PFSK-1 (cell line): ENCODE results near the gene DYNC1LI1.

Experiments
- FOXP2 ChIP-seq: optimal IDR thresholded peaks from 2 replicates; pipeline ENCODE3; 2011; ENCODE audit warnings: borderline replicate concordance, control low read depth, inconsistent platforms; ENCODE audit not compliant: insufficient read depth; ENCODE audit errors: extremely low read length, extremely low read depth
- POLR2AphosphoS5 ChIP-seq: IDR thresholded peaks from 2 replicates; pipeline ENCODE4 v1.6.1; 2012; ENCODE audit warnings: low read depth, mild to moderate bottlenecking, control low read depth, low read length, moderate library complexity
- SIN3A ChIP-seq: IDR thresholded peaks from 2 replicates; pipeline ENCODE4 v1.6.1; 2012; ENCODE audit warnings: mild to moderate bottlenecking, low read length, moderate library complexity, borderline replicate concordance; ENCODE audit not compliant: insufficient read depth
- TAF1 ChIP-seq: IDR thresholded peaks from 2 replicates; pipeline ENCODE4 v1.6.1; 2012; ENCODE audit warnings: low read length, control low read depth, borderline replicate concordance; ENCODE audit not compliant: insufficient read depth
- TF ChIP-seq, protein P1 (sequence below), 2 experiments: IDR thresholded peaks; 2 replicates each; pipeline versions ENCODE4 v1.6.1 to v1.8.0; 2011 to 2012; ENCODE audit warnings: low read depth in 2 of 2, low read length in 2 of 2, control low read depth in 1 of 2, inconsistent platforms in 1 of 2, mild to moderate bottlenecking in 1 of 2, moderate library complexity in 1 of 2; ENCODE audit not compliant: insufficient read depth in 1 of 2

DYNC1LI1 gene

DNA sequence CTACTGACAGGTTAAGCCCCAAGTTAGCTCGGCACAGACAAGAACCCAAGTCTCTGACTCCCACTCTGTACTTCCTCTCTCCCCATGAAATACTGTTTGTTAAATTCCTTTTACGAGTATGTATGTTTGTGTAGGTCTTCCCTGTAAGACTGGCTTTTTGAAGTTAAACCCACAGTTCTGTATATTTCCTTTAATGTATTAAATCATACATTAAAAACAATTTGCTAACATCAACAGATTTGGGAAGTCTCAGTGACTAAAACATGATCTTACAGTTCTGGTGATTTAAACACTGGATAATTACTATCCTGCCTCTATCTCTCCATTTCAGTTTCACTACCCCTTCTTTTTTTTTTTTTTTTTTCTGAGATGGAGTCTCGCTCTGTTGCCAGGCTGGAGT lies 72.4 kb downstream of the DYNC1LI1 start:
- no peak for TF ChIP-seq POLR2AphosphoS5
- TF ChIP-seq FOXP2 = no peak
- no peak for TF ChIP-seq SIN3A
- TF ChIP-seq, protein P1, sequence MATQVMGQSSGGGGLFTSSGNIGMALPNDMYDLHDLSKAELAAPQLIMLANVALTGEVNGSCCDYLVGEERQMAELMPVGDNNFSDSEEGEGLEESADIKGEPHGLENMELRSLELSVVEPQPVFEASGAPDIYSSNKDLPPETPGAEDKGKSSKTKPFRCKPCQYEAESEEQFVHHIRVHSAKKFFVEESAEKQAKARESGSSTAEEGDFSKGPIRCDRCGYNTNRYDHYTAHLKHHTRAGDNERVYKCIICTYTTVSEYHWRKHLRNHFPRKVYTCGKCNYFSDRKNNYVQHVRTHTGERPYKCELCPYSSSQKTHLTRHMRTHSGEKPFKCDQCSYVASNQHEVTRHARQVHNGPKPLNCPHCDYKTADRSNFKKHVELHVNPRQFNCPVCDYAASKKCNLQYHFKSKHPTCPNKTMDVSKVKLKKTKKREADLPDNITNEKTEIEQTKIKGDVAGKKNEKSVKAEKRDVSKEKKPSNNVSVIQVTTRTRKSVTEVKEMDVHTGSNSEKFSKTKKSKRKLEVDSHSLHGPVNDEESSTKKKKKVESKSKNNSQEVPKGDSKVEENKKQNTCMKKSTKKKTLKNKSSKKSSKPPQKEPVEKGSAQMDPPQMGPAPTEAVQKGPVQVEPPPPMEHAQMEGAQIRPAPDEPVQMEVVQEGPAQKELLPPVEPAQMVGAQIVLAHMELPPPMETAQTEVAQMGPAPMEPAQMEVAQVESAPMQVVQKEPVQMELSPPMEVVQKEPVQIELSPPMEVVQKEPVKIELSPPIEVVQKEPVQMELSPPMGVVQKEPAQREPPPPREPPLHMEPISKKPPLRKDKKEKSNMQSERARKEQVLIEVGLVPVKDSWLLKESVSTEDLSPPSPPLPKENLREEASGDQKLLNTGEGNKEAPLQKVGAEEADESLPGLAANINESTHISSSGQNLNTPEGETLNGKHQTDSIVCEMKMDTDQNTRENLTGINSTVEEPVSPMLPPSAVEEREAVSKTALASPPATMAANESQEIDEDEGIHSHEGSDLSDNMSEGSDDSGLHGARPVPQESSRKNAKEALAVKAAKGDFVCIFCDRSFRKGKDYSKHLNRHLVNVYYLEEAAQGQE (IDR thresholded peaks at IDR 0.05; ENCODE audit: insufficient read depth in 1 of 2, low read depth in 2 of 2, low read length in 2 of 2) = no peak
- TF ChIP-seq TAF1 = no peak

DNA sequence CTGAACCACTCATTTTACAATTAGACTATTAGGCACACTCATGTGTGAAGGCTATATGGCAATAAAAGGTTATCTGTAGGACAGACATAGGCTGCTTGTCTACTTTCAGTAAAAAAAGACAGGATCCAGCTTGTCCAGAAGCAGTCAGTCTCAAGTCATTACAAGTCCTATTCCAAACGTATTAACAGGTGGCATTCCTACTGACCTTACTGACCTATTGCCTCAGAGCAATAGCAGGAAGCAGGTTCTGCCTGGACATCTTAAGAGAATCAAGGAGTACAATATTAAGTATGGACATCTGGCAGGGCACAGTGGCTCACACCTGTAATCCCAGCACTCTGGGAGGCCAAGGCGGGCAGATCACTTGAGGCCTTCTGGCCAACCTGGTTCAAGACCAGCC lies 75.0 kb downstream of the DYNC1LI1 start:
- TF ChIP-seq, protein P1 (IDR thresholded peaks at IDR 0.05; ENCODE audit: insufficient read depth in 1 of 2, low read depth in 2 of 2, low read length in 2 of 2) = no peak
- no peak for TF ChIP-seq SIN3A

DNA sequence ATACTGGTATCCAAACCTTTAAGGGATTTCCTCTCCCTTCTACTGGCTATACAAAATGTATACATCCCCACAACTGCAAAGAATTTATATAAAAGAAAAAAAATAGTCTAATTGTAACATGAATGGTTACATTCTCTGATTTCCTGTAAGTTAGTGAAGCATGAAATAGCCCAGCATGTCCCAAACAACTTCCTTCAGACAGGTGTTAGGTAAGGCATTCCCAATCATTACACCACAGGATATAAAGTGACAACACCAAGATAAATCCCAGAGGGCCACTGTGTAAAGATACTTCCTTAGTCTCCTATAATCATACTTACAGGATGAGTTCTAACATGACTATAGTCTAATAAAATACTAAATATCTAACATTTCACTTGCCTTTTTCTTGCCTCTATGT lies 75.6 kb downstream of the DYNC1LI1 start:
- no peak for TF ChIP-seq FOXP2
- TF ChIP-seq, protein P1 (IDR thresholded peaks at IDR 0.05; ENCODE audit: insufficient read depth in 1 of 2, low read depth in 2 of 2, low read length in 2 of 2) = no peak
- no peak for TF ChIP-seq POLR2AphosphoS5
- TF ChIP-seq TAF1 = no peak
- no peak for TF ChIP-seq SIN3A

DNA sequence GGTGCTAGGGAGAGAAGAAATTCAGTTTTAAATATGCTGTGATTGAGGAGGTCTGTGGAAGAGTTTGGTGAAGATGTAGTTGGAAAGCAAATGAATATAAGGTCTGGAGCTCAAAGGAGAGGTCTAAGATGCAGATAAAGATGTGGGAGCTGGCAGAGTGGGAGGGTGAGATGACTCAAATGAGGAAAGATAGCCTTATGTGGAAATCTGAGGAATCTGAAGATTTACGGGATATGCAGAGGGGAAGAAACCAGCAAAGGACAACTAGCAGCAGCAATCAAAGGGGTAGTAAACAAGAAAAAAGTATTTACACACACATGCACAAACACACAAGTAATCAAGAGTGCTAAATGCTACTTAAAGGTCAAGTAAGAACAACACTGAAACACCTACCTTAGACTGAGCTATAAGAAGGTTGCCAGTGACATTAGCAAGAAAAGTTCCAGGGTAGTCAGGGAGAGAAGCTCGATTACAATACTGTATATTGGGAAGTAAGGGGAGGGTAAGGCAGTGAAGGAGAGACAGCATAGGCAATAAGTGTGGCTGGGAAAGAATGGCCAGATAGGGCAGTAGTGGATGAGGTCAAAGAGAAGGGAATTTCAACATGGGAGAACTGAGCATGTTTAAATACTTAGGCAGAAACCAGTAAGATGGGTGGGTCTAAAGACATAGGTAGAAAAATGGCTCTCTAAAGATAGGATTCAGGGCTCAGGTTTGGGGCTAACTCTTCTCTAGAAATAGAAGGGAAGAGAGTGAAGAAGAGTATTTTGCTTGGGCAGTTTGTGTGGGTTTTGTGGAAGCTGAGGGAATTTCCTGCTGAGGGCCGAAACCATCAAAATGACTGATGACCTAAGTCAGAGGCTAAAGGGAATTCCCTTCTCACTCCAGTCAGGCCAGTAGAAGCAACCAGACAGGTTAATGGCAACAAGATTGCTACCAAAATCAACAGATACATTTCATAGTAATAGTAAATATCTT lies 76.9 kb downstream of the DYNC1LI1 start:
- TF ChIP-seq POLR2AphosphoS5 (no peak), TAF1 (no peak), SIN3A (no peak), FOXP2 (no peak)
- TF ChIP-seq, protein P1 (IDR thresholded peaks at IDR 0.05; ENCODE audit: insufficient read depth in 1 of 2, low read depth in 2 of 2, low read length in 2 of 2) = no peak
